G401 (cell line): ENCODE data around the gene RNF225. TPM values are rescaled to one million over a fixed set of nuclear protein-coding genes. Genes with fewer than 3 reads are reported as not detected.

Experiments
- total RNA-seq: library from RNA; depleted of rRNA; stranded (reverse); fragments of >200 nt; shearing (Covaris generic); gene quantifications from 2 replicates; pipeline ENCODE4 v1.2.3, GENCODE V29; 2014; rRNA removed

The RNF225 gene
- total RNA-seq, 1 experiment from 2014 or later = not detected

Other genes with a start within 250 kb of the RNF225 start
- 14.5 and 16.9 TPM in 2 replicates for gene ZNF329, start 244.9 kb upstream of the RNF225 start, total RNA-seq
- 41.3 and 54.2 TPM in 2 replicates for gene ZNF274, start 212.6 kb upstream of the RNF225 start, total RNA-seq
- gene ZNF544, start 166.7 kb upstream of the RNF225 start, total RNA-seq = 51.5 and 64.3 TPM in 2 replicates
- 5.2 and 6.5 TPM in 2 replicates for gene ZNF8, start 116.7 kb upstream of the RNF225 start, total RNA-seq
- gene ERVK3-1, start 90.3 kb upstream of the RNF225 start, total RNA-seq = 22.0 and 23.4 TPM in 2 replicates
- 2.9 and 3.7 TPM in 2 replicates for gene ZSCAN22, start 68.7 kb upstream of the RNF225 start, total RNA-seq
- 64.2 and 80.3 TPM in 2 replicates for gene A1BG, start 42.2 kb upstream of the RNF225 start, total RNA-seq
- gene ZNF497, start 32.9 kb upstream of the RNF225 start, total RNA-seq = 1.2 and 4.7 TPM in 2 replicates
- gene ZNF837, start 14.6 kb upstream of the RNF225 start, total RNA-seq = 9.2 and 9.6 TPM in 2 replicates
- 2,081 and 2,975 TPM in 2 replicates for gene RPS5, start 8.4 kb upstream of the RNF225 start, total RNA-seq
- gene ZNF584, start 13.0 kb downstream of the RNF225 start, total RNA-seq = 25.8 and 60.2 TPM in 2 replicates
- gene ZNF132, start 44.5 kb downstream of the RNF225 start, total RNA-seq = not detected in 2 replicates
- 8.1 and 11.0 TPM in 2 replicates for gene ZNF324B, start 56.0 kb downstream of the RNF225 start, total RNA-seq
- 10.8 and 11.6 TPM in 2 replicates for gene ZNF324, start 71.4 kb downstream of the RNF225 start, total RNA-seq
- 12.8 and 22.3 TPM in 2 replicates for gene ZNF446, start 80.7 kb downstream of the RNF225 start, total RNA-seq
- 12.0 and 28.6 TPM in 2 replicates for gene SLC27A5, start 116.3 kb downstream of the RNF225 start, total RNA-seq
- 6.1 and 6.6 TPM in 2 replicates for gene ZBTB45, start 124.2 kb downstream of the RNF225 start, total RNA-seq
- 579 and 1,015 TPM in 2 replicates for gene TRIM28, start 148.4 kb downstream of the RNF225 start, total RNA-seq
- 71.9 and 97.7 TPM in 2 replicates for gene CHMP2A, start 159.4 kb downstream of the RNF225 start, total RNA-seq
- 187 and 192 TPM in 2 replicates for gene UBE2M, start 163.0 kb downstream of the RNF225 start, total RNA-seq
- 9.4 and 10.7 TPM in 2 replicates for gene MZF1, start 177.7 kb downstream of the RNF225 start, total RNA-seq